Peyer's patch (tissue), 4 donors: ENCODE results near the gene SYNPO.

Experiments used
- CTCF ChIP-seq, 6 experiments: fragments of 450-650 bp in 4 of 6; fragments of 200-600 bp in 2 of 6; sonication (generic) in 1 of 6; IDR thresholded peaks; one replicate each; pipeline ENCODE4 v1.5.1; 2017 to 2019; ENCODE audit warnings: antibody characterized with exemption in 6 of 6, mild to moderate bottlenecking in 3 of 6, moderate library complexity in 1 of 6
- POLR2A ChIP-seq, 2 donors: fragments of 450-650 bp; IDR thresholded peaks; one replicate each; pipeline ENCODE4 v1.5.1; 2017; ENCODE audit warnings: antibody characterized with exemption in 2 of 2, mild to moderate bottlenecking in 2 of 2, moderate library complexity in 2 of 2

- TF ChIP-seq CTCF (IDR thresholded peaks at IDR 0.05) = no peak
- TF ChIP-seq POLR2A (IDR thresholded peaks at IDR 0.05) = no peak
Measured at GRCh38 chr5:150632305-150633160, 7.9 kb upstream of the SYNPO start.
